HG03159 (cell line): ENCODE results near the gene LRMDA.

ENCODE experiments used
- ATAC-seq: cut with Tn5 transposase; IDR thresholded peaks from one replicate; pipeline ENCODE4 v1.9.1; 2021; ENCODE audit warnings: mild to moderate bottlenecking, moderate library complexity; ENCODE audit not compliant: unreplicated experiment

LRMDA gene

DNA sequence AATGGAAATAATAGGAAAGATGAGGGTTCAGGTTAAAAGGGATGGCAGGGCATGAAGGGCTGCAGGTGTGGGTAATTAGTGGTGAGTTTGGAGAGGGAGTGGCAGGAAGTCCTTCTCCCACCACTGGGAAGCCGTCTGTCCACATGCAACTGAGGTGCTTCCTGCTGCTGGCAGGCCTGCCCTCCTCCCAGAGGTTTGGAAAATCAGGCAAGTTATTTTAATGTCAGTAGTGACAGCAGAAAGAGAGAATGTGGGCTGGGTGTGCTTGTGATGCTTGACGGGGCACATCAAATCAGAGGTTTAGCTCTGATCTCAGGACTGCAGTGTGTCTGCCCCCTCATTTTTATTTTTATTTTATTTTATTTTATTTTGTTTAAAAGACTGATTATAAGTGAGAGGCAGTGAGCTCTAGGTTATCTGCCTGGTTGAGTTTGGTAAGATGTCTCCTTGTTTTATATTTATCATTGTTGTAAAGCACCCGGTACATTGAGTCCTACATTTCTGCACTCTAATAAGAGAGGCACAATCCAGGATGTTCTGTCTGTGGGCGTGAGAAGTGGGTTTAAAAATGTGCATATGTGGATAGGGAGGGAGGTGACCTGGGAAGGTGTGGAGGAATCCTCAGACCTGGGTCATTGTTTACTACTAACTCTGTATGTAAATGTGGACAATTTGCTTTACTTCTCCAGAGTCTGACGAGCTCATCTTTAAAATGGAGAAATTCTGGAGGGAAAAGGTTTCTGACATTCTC is 504.4 kb downstream of the LRMDA start:
- no peak for ATAC-seq

GRCh38 chr10:75936841-75937240 is 505.4 kb downstream of the LRMDA start:
- no peak for ATAC-seq

DNA sequence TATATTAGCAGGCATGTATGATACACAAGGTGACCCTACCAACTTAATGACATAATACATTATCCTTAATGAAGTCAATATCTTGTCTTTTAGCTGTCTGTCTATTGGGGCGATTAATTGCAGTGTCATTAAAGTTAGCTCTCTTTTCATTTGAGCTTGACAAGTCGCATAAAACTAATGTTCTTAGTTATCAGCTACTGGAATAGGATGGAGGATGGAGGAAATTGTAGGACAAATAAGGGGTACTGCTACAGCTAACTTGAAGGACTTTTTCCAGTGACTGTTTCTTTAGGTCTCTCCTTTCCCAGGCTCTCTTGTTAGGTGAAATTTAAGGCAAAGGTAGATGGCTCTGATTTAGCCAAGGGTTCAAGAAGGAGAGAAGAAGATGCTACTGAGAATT is 506.4 kb downstream of the LRMDA start:
- ATAC-seq, result no peak

DNA sequence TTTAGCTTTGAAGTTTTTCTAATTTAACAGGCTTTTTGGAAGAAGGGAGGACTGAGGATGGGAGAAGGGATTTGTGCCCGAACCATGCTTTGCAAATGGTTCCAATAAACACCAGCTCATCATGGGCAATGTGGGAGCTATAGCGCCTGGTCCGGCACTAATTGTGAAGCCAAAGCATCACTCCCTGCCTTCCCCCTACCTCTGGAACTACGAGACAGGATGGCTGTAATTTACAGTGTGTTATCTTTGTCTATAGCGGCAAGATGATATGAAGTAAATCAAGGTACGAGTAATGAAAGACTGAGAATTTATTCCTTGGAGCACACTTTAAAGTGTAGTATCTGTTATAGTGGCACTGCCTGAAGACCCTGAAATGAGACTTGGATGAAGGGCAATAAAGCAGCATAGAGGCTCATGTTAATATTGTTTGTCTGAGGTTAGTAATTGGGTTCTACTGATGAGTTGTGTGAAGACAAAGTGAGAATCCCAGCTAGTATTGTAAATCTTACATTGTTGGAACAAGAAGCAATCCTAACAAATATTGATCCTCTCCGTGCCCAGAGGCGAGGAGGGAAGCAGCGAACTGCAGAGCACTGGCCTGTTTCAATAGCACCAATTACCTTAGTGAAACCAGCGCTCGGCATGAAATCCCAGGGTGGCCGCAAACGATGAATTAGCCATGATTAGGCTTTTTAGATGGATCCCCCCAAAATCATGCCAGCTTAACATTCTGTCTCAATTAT is 507.1 kb downstream of the LRMDA start:
- ATAC-seq, result no peak

DNA sequence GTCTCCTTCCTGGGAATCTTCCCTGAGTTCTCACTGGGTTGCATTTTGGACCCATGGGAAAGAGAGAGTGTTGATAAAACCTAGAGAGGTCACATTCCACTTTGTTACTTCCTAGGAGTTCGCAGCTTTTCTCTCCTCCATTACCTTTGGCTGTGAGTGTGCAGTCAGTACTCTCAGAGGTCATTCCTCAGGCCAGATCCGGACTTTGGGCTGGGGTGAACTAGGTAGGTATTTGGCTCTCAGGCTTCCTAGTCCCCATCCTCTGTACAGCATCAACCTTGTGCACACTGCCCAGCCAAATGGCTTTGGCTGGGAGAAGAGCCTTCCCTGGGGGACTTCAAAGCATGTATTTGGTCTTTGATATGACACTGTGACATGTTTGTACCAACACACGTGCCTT is 508.1 kb downstream of the LRMDA start:
- ATAC-seq, result no peak

GRCh38 chr10:75940742-75941141 is 509.3 kb downstream of the LRMDA start:
- no peak for ATAC-seq

DNA sequence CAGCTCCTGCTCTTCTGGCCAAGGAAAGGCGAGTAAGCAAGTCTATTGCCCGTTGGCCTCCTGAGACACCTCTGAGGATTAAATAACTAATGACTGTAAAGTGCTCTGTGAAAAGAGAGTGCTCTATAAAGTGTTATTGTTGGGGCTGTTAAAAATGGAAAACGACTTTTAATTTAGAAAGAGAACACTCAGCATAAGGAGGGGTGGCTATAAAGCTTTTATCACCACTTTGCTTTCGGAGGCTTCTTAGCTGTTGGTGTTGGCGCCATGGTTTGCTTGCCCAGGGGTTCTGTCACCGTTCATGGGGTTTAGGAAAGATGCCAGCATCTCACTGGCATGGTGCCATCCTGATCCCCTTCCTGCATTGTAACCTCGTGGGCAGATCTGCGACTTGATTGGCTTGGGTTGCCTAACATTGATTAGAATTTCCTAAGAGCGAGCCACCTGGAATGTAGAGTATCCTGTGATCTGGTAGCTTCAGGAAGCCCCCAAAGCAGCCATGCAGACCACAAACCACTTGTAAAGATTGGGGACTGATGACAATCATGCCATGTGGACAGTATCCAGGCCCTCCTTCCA is 509.9 kb downstream of the LRMDA start:
- ATAC-seq, result no peak

GRCh38 chr10:75944061-75944460 is 512.6 kb downstream of the LRMDA start:
- ATAC-seq, result no peak

GRCh38 chr10:75948583-75948982 is 517.2 kb downstream of the LRMDA start:
- ATAC-seq, result no peak

- no peak for ATAC-seq
These were observed 518.9 kb downstream of the LRMDA start for GRCh38 chr10:75950307-75950706.

DNA sequence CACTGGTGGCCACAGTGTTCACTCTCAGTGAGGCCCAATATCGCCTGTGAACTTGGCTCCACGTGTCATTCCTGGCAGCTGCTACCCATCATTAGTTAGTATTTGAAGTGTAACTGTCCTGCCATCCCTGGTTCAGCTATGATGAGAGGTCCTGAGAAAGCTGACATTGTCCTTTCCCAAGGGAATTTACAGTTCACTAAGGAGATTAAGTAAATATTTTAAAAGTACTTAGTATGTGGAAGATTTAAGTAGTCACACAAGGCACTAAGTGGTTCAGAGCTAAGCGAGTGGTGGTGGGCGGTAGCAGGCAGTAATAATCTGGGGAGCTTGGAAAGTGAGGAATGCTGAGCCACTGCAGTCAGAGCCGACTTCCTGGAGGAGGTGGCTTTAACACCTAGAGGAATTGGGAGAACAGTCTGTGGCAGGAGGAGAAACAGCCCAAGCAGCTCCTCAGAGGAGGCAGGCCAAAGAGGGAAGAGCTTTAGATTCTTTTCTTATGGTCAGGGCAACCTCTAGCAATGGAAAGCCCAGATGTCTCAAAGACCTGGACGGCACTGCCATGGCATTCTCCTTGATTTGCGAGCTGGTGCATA is 519.7 kb downstream of the LRMDA start:
- ATAC-seq, result no peak

- ATAC-seq, result no peak
These were observed 520.2 kb downstream of the LRMDA start for GRCh38 chr10:75951627-75952026.

DNA sequence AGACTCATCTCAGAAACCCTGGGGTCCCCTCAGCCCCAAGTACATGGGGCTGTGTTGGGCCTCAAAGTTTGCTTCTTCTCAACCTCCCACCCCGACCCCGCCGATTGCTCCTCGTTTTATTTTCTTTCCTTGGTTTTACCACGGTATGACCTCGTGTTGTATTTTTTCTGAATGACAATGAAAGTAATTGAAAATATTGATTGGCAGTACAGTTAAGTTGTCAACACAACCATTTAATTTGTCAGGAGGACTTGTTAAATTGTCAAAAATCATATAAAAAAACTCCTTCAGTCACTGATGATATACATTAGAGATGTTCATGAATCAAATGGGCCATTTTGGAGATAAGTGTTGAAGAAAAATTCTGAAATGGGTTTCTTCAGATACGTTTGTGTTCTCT is 520.7 kb downstream of the LRMDA start:
- ATAC-seq, result no peak

DNA sequence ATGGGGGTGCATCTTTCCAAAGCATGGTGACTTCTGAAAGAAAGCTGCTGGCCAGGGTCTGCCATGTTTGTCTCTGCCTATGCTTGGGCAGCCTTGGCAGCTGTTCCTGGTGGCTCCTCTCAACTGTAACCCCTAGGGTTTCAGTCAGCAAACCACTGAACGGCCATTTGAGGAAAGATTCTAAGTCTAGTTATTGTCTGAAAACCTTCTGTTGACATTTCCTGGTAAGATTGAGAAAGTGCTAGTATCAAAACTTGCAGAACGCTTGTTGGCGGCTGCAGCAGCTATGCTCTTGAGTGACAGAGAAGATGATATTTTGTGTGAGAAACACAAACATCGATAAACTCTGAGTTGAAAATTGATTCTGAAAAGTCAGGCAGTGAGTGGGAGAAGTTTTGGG is 523.1 kb downstream of the LRMDA start:
- no peak for ATAC-seq

GRCh38 chr10:75955973-75956502 is 524.6 kb downstream of the LRMDA start:
- no peak for ATAC-seq

GRCh38 chr10:75956624-75957023 is 525.2 kb downstream of the LRMDA start:
- ATAC-seq, result no peak

DNA sequence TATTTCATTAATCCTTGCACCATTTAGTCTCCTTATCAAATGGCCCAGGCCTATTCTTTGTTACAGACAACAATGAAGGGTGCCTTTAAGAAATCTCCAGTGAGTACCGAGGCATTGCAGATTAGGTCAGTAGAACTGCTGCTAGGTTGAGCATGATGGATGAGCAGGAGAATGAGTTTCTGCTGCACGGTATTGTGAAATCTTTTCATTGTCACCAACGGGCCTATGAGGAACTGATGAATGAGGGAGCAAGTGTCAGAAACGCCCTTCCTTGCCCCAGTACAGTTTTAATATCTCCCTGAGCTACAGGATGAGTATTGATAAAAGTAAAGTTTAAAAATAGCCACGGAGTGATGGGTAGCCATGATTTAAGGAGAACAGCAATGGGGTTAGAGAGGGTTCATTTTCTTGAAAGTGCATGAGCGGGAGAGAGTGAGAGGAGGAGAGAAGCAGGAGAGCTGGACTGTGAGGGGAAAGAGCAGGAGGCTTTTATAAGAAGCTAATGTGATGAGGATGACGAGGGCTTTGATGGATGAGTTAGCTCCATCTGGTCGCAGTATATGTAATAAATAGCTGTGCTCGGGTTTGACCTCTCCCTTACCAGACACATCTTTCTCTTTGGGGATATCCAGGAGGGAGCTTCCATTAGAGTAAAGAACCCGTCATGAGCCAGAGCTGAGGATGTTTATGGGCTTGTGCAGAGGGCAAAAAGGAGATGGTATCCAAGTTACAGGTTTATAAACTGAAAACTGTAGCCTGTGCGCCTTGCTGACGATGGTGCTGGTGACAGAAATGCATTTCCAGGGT is 526.1 kb downstream of the LRMDA start:
- no peak for ATAC-seq

- no peak for ATAC-seq
These were observed 527.8 kb downstream of the LRMDA start for GRCh38 chr10:75959209-75959608.

- no peak for ATAC-seq
These were observed 528.5 kb downstream of the LRMDA start for GRCh38 chr10:75959912-75960311.

GRCh38 chr10:75962395-75963061 is 531.1 kb downstream of the LRMDA start:
- ATAC-seq, result no peak
